ENCODE data around the gene MARCHF9.

GRCh38 chr12:57766464-57767304 is 11.8 kb downstream of the MARCHF9 start, which contains the start of gene CYP27B1:
- TF ChIP-seq, protein P1, sequence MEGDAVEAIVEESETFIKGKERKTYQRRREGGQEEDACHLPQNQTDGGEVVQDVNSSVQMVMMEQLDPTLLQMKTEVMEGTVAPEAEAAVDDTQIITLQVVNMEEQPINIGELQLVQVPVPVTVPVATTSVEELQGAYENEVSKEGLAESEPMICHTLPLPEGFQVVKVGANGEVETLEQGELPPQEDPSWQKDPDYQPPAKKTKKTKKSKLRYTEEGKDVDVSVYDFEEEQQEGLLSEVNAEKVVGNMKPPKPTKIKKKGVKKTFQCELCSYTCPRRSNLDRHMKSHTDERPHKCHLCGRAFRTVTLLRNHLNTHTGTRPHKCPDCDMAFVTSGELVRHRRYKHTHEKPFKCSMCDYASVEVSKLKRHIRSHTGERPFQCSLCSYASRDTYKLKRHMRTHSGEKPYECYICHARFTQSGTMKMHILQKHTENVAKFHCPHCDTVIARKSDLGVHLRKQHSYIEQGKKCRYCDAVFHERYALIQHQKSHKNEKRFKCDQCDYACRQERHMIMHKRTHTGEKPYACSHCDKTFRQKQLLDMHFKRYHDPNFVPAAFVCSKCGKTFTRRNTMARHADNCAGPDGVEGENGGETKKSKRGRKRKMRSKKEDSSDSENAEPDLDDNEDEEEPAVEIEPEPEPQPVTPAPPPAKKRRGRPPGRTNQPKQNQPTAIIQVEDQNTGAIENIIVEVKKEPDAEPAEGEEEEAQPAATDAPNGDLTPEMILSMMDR (IDR thresholded peaks at IDR 0.05): no peak
- TF ChIP-seq POLR2A (IDR thresholded peaks at IDR 0.05): no peak

Measured in right lobe of liver (tissue), 4 donors.